Measurements from ENCODE around the gene HAX1. TPM values are rescaled to one million over a fixed set of nuclear protein-coding genes. Genes with fewer than 3 reads are reported as not detected.

The HAX1 gene
- total RNA-seq, 5 donors from 2014 or later (not counting 1 experiment from before 2014, with no cell fraction given), result 69.4 to 97.7 (median 92.5) TPM

DNA sequence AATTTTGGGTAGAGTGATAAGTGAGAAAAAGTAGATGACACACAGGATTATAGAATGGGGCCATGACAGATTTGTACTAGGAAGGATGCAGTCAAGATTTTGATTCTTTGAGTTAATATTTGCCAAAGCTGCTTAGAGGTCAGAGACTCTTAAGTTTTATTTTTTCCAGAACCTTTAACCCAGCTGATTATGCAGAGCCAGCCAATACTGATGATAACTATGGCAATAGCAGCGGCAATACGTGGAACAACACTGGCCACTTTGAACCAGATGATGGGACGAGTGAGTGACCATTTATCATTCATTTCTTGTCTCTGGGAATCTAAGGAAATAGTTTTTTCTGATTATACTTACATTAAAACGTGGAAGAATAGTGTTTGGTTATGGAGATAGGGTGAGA is 35.6 kb upstream of the HAX1 start:
- POLR2A ChIA-PET, result no interaction called here
- CTCF ChIA-PET, result no interaction called here
- Mint-ChIP-seq H3K36me3 (peaks cover 58% of the 10 kb centered on the region), H3K9me3 (no peaks in the 10 kb centered on the region), H3K27ac (no peak overlapping the region), H3K4me1 (peaks cover 32 to 37% (median 33%) of the 10 kb centered on the region in 3 donors), H3K27me3 (no peaks in the 10 kb centered on the region), H3K4me3 (no peak overlapping the region)
- DNase-seq (no peak), ATAC-seq (replicated peaks in 1 of 4) (no peak)
- H3K27me3 ChIP-seq (replicated peaks in 1 of 2; ENCODE audit: control insufficient read depth in 2 of 2, extremely low read depth in 1 of 2, insufficient read depth in 2 of 2, low read length in 1 of 2), result no peaks in the 10 kb centered on the region
- 100% methylated on average over 3 of the region's 4 CpGs for WGBS (ENCODE audit: insufficient coverage)
- no peaks in the 10 kb centered on the region for H3K4me1 ChIP-seq (ENCODE audit: control insufficient read depth in 1 of 2, extremely low read depth in 1 of 2, insufficient read depth in 2 of 2, low read length in 2 of 2)
- peaks cover 8 to 88% of the 10 kb centered on the region in 2 donors for H3K36me3 ChIP-seq (ENCODE audit: control insufficient read depth in 2 of 2, extremely low read depth in 1 of 2, insufficient read depth in 1 of 2, low read length in 1 of 2)
- H3K9me3 ChIP-seq, result no peaks in the 10 kb centered on the region
- no peak overlapping the region for H3K4me3 ChIP-seq (ENCODE audit: control insufficient read depth in 1 of 2, extremely low read depth in 1 of 2, low read length in 1 of 2)
- H3K27ac ChIP-seq (ENCODE audit: low read length), result no peak overlapping the region

DNA sequence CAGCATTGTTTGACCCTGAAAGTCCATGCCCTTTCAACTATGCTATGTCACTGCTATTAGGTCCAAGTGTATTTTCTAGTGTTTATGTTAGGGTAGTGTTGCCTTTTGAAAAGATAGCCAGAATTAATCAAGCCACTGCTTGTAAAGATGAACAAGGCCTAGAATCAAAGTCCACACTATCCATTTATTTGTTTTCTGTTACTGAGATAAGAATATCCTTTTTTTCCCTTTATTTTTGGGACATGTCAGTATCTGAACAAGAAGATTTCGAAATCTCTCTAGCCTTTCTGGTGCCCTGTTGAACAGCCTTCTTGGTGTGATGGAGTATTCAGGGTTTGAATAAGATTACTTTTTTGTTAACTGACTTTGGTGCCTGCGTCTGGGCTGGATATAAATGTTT is 35.0 kb upstream of the HAX1 start:
- H3K9me3 Mint-ChIP-seq, result no peaks in the 10 kb centered on the region
- no peak for DNase-seq
- H3K4me3 Mint-ChIP-seq, result no peak overlapping the region
- Histone ChIP-seq H3K27me3 (replicated peaks in 1 of 2; ENCODE audit: control insufficient read depth in 2 of 2, extremely low read depth in 1 of 2, insufficient read depth in 2 of 2, low read length in 1 of 2) (no peaks in the 10 kb centered on the region), H3K27ac (ENCODE audit: low read length) (no peak overlapping the region), H3K4me1 (ENCODE audit: control insufficient read depth in 1 of 2, extremely low read depth in 1 of 2, insufficient read depth in 2 of 2, low read length in 2 of 2) (no peaks in the 10 kb centered on the region), H3K4me3 (ENCODE audit: control insufficient read depth in 1 of 2, extremely low read depth in 1 of 2, low read length in 1 of 2) (no peak overlapping the region), H3K9me3 (no peaks in the 10 kb centered on the region), H3K36me3 (ENCODE audit: control insufficient read depth in 2 of 2, extremely low read depth in 1 of 2, insufficient read depth in 1 of 2, low read length in 1 of 2) (peaks cover 8 to 88% of the 10 kb centered on the region in 2 donors)
- ATAC-seq (replicated peaks in 1 of 4), result no peak
- ChIA-PET POLR2A (no interaction called here), CTCF (no interaction called here)
- no peaks in the 10 kb centered on the region for H3K27me3 Mint-ChIP-seq
- H3K27ac Mint-ChIP-seq, result peak overlapping the region in 1 of 2 donors; percentile 4
- H3K36me3 Mint-ChIP-seq, result peaks cover 63% of the 10 kb centered on the region
- whole genome bisulfite sequencing (ENCODE audit: insufficient coverage), result 100% methylated on average over 1 of the region's 2 CpGs
- H3K4me1 Mint-ChIP-seq, result peaks cover 38 to 43% (median 39%) of the 10 kb centered on the region in 3 donors

DNA sequence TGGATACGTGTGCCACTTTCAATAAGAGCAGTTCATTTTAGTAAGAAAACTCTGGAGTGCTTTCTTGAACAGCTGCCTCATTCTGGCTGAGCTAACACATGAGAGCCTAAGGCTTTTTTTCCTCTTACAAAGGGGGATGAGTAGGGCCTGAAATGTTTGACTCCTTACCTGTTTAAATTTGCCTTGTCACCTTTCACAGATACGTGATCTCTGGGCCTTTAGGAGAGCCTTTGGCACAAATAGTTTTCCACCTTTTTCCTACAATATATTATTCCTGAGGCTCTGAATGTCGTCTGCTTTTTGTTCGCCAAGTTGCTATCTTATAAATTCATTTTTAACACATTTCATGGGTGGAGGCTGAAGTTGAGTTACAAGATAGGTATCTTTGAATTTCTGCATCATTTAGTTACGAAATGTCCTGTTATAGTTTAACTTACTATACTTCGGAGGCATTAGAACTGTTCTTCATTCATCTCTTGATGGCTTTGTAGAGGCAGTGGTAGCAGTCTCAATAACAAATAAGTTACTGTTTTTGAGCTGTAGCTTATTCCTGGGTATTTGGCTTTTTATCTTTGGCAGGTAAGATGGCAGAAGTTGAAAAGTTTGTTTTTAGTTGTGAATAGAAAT is 34.4 kb upstream of the HAX1 start:
- Mint-ChIP-seq H3K36me3 (peaks cover 69% of the 10 kb centered on the region), H3K27me3 (no peaks in the 10 kb centered on the region), H3K4me3 (no peak overlapping the region), H3K27ac (peak overlapping the region; percentile 4 to 46), H3K4me1 (peaks cover 39 to 45% (median 41%) of the 10 kb centered on the region in 3 donors), H3K9me3 (no peaks in the 10 kb centered on the region)
- CTCF ChIA-PET, result interaction anchor here in 1 of 2 donors (0.6 kb wide), 1 partner anchor 37 kb away, joined by 3 read pairs; no protein-coding TSS in a partner anchor
- Histone ChIP-seq H3K4me3 (ENCODE audit: control insufficient read depth in 1 of 2, extremely low read depth in 1 of 2, low read length in 1 of 2) (no peak overlapping the region), H3K27ac (ENCODE audit: low read length) (no peak overlapping the region), H3K4me1 (ENCODE audit: control insufficient read depth in 1 of 2, extremely low read depth in 1 of 2, insufficient read depth in 2 of 2, low read length in 2 of 2) (no peaks in the 10 kb centered on the region), H3K9me3 (no peaks in the 10 kb centered on the region), H3K36me3 (ENCODE audit: control insufficient read depth in 2 of 2, extremely low read depth in 1 of 2, insufficient read depth in 1 of 2, low read length in 1 of 2) (peaks cover 8 to 88% of the 10 kb centered on the region in 2 donors), H3K27me3 (replicated peaks in 1 of 2; ENCODE audit: control insufficient read depth in 2 of 2, extremely low read depth in 1 of 2, insufficient read depth in 2 of 2, low read length in 1 of 2) (no peaks in the 10 kb centered on the region)
- no peak for ATAC-seq (replicated peaks in 1 of 4)
- POLR2A ChIA-PET, result no interaction called here
- DNase-seq, result no peak
- 93% methylated on average over 2 of the region's 6 CpGs for WGBS (ENCODE audit: insufficient coverage)

- ATAC-seq (replicated peaks in 1 of 4), result no peak
- CTCF ChIA-PET, result no interaction called here
- no peak overlapping the region for H3K4me3 Mint-ChIP-seq
- Histone ChIP-seq H3K4me1 (ENCODE audit: control insufficient read depth in 1 of 2, extremely low read depth in 1 of 2, insufficient read depth in 2 of 2, low read length in 2 of 2) (no peaks in the 10 kb centered on the region), H3K27ac (ENCODE audit: low read length) (no peak overlapping the region), H3K27me3 (replicated peaks in 1 of 2; ENCODE audit: control insufficient read depth in 2 of 2, extremely low read depth in 1 of 2, insufficient read depth in 2 of 2, low read length in 1 of 2) (no peaks in the 10 kb centered on the region), H3K4me3 (ENCODE audit: control insufficient read depth in 1 of 2, extremely low read depth in 1 of 2, low read length in 1 of 2) (no peak overlapping the region), H3K9me3 (no peaks in the 10 kb centered on the region), H3K36me3 (ENCODE audit: control insufficient read depth in 2 of 2, extremely low read depth in 1 of 2, insufficient read depth in 1 of 2, low read length in 1 of 2) (peaks cover 11 to 89% of the 10 kb centered on the region in 2 donors)
- peaks cover 80% of the 10 kb centered on the region for H3K36me3 Mint-ChIP-seq
- WGBS (ENCODE audit: insufficient coverage), result 100% methylated on average over 1 of the region's 3 CpGs
- POLR2A ChIA-PET, result interaction anchor here in 1 of 2 donors (0.6 kb wide), 1 partner anchor 98 kb away, joined by 3 read pairs; no protein-coding TSS in a partner anchor
- peaks cover 36 to 43% (median 39%) of the 10 kb centered on the region in 3 donors for H3K4me1 Mint-ChIP-seq
- H3K27ac Mint-ChIP-seq, result peak overlapping the region; percentile 4 to 82
- H3K9me3 Mint-ChIP-seq, result no peaks in the 10 kb centered on the region
- no peaks in the 10 kb centered on the region for H3K27me3 Mint-ChIP-seq
- no peak for DNase-seq
Measured at GRCh38 chr1:154239491-154239890, 32.9 kb upstream of the HAX1 start.

DNA sequence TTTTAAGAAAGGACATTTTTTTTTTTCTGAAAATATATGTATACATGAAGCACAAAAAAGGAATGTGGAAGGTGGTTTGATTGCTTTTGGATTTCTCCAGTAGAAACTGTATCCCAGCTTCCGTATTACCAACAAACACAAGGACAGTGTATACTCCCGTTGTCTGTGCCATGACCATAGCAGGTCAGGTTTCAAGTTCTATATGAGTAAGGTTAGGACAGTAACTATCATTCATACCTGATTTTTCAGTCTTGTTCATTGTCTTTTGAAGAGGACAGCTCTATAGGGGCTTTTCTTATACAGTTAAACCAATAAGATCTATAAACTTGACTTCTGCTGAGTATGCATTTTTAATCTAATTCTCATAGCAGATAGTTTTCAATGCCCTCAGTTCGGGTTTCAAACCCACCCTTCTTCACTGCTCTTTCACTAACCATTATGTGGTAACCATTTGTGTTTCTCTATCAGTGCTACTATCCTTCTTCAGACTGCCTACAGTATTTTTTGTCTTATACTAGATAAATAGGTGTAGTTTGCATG is 32.1 kb upstream of the HAX1 start:
- DNase-seq (no peak), ATAC-seq (replicated peaks in 1 of 4) (no peak)
- H3K36me3 ChIP-seq (ENCODE audit: control insufficient read depth in 2 of 2, extremely low read depth in 1 of 2, insufficient read depth in 1 of 2, low read length in 1 of 2), result peaks cover 9 to 89% of the 10 kb centered on the region in 2 donors
- H3K4me1 ChIP-seq (ENCODE audit: control insufficient read depth in 1 of 2, extremely low read depth in 1 of 2, insufficient read depth in 2 of 2, low read length in 2 of 2), result no peaks in the 10 kb centered on the region
- Mint-ChIP-seq H3K9me3 (no peaks in the 10 kb centered on the region), H3K27ac (peak overlapping the region; percentile 57 to 72), H3K4me1 (peaks cover 35 to 43% (median 39%) of the 10 kb centered on the region in 3 donors), H3K36me3 (peaks cover 78% of the 10 kb centered on the region), H3K4me3 (no peak overlapping the region), H3K27me3 (no peaks in the 10 kb centered on the region)
- no peaks in the 10 kb centered on the region for H3K27me3 ChIP-seq (replicated peaks in 1 of 2; ENCODE audit: control insufficient read depth in 2 of 2, extremely low read depth in 1 of 2, insufficient read depth in 2 of 2, low read length in 1 of 2)
- H3K4me3 ChIP-seq (ENCODE audit: control insufficient read depth in 1 of 2, extremely low read depth in 1 of 2, low read length in 1 of 2), result no peak overlapping the region
- WGBS (ENCODE audit: insufficient coverage), result no CpG with 5 or more reads among the region's 3 CpGs
- ChIA-PET POLR2A (no interaction called here), CTCF (no interaction called here)
- no peak overlapping the region for H3K27ac ChIP-seq (ENCODE audit: low read length)
- H3K9me3 ChIP-seq, result no peaks in the 10 kb centered on the region

GRCh38 chr1:154241703-154242351 is 30.6 kb upstream of the HAX1 start:
- 100% methylated on average over 2 of the region's 3 CpGs for WGBS (ENCODE audit: insufficient coverage)
- Mint-ChIP-seq H3K9me3 (no peaks in the 10 kb centered on the region), H3K4me1 (peaks cover 30 to 43% (median 35%) of the 10 kb centered on the region in 3 donors), H3K36me3 (peaks cover 76% of the 10 kb centered on the region), H3K27ac (peak overlapping the region; percentile 64 to 76), H3K4me3 (no peak overlapping the region), H3K27me3 (no peaks in the 10 kb centered on the region)
- H3K27ac ChIP-seq (ENCODE audit: low read length), result peak overlapping the region; percentile 32
- no peaks in the 10 kb centered on the region for H3K9me3 ChIP-seq
- POLR2A ChIA-PET, result no interaction called here
- H3K4me1 ChIP-seq (ENCODE audit: control insufficient read depth in 1 of 2, extremely low read depth in 1 of 2, insufficient read depth in 2 of 2, low read length in 2 of 2), result no peaks in the 10 kb centered on the region
- H3K36me3 ChIP-seq (ENCODE audit: control insufficient read depth in 2 of 2, extremely low read depth in 1 of 2, insufficient read depth in 1 of 2, low read length in 1 of 2), result peaks cover 9 to 89% of the 10 kb centered on the region in 2 donors
- CTCF ChIA-PET, result interaction anchor here in 1 of 2 donors (1.6 kb wide), 1 partner anchor 42 kb away, joined by 3 read pairs; no protein-coding TSS in a partner anchor
- no peak overlapping the region for H3K4me3 ChIP-seq (ENCODE audit: control insufficient read depth in 1 of 2, extremely low read depth in 1 of 2, low read length in 1 of 2)
- DNase-seq, result peak in 1 of 35 experiments; percentile 38
- H3K27me3 ChIP-seq (replicated peaks in 1 of 2; ENCODE audit: control insufficient read depth in 2 of 2, extremely low read depth in 1 of 2, insufficient read depth in 2 of 2, low read length in 1 of 2), result no peaks in the 10 kb centered on the region
- peak in 1 of 4 experiments; percentile 17 for ATAC-seq (replicated peaks in 1 of 4)
